Stimulated activated CD4-positive, alpha-beta T cell treated with anti-CD3 and anti-CD28 coated beads, Interleukin-1b, Interleukin-23, amount 100 ng/mL, for 48 hours (primary cell): Measurements from ENCODE around the gene VIPR2.
"Not testable (repeated sequence)": the region's sequence is repeated elsewhere in the genome, so short reads cannot be mapped to it uniquely, and the experiment has no call there.

Source experiments
- DNase-seq: peaks from one replicate; pipeline ENCODE4 v3.0.0-alpha.2; 2020

Gene VIPR2

DNA sequence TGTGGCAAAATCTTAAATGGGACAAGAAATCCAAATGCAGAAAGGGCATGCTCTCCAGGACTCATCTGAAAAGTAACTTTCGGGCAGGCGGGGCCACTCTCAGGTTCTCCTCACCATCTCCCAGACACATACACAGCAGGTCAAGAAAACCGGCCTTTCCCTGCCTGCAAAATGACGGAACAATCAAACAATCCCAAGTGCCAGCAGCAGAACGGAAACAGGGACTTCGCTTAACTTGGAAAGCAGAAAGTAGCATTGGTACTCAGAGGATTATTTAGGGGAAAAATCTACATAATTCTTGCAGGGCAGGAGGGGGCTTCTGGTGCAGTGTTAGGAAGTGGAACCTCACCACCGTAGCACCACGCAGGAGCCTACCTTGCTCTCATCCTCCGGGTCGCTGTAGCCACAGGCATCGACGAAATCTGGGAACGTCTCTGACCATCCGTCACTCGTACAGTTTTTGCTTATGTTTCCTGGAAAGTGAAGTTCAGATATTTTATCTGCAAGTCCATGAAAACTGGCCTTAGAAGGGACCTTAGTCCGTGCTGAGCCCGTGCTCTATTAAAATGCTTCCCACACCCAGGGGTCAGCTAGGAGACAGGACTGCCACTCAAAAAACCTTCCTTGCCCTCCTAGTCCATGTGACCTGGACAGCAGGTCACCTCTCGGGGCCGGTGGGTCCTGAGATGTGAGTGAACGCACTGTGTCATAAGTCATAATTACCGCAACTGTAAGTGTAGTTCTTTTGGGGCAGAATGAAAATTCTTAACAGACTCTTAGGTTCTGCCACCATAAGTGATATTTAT, 41.1 kb downstream of the VIPR2 start:
- no peak for DNase-seq

DNA sequence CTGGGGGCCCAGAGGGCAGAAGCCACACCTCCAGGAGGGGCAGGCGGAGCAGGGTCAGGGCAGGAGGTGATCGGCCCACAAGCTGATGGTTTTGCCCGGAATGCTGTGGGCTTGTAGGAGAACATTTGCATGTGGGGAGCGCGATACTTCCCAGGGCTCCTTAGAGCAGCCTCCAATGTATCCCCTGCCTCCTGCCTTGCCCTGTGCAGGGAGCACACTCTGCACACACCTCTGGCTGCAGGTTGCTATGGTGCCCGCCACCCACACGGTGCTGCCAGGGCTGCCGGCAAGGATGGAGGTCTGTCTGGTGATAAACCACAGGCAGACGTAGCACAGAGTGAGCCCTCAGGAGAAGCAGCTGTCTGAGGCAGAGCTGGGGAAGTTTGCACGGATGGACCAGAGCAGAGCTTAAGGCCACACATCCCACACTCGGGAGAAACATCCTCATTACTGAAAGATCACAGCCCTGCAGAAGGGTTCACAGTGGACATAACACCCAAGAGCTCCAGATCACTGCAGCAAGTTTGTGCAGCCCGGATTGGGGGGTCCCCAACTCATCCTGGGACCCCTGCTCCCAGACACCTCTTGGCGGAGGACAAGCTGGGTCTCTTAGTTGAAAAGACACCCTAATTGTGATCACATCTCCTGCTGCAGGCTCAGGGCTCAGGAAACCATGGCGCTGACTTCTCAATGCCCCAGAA, 41.8 kb downstream of the VIPR2 start:
- DNase-seq = no peak

DNA sequence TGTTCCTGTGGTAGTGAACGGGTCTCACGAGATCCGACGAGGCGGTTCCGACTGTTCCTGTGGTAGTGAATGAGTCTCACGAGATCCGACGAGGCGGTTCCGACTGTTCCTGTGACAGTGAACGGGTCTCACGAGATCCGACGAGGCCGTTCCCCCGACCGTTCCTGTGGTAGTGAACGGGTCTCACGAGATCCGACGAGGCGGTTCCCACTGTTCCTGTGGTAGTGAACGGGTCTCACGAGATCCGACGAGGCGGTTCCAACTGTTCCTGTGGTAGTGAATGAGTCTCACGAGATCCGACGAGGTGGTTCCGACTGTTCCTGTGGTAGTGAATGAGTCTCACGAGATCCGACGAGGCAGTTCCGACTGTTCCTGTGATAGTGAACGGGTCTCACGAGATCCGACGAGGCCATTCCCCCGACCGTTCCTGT, 43.0 kb downstream of the VIPR2 start:
- not testable (repeated sequence) for DNase-seq

DNA sequence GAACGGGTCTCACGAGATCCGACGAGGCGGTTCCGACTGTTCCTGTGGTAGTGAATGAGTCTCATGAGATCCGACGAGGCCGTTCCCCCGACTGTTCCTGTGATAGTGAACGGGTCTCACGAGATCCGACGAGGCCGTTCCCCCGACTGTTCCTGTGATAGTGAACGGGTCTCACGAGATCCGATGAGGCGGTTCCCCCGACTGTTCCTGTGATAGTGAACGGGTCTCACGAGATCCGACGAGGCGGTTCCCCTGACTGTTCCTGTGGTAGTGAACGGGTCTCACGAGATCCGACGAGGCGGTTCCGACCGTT, 43.6 kb downstream of the VIPR2 start:
- not testable (repeated sequence) for DNase-seq

DNA sequence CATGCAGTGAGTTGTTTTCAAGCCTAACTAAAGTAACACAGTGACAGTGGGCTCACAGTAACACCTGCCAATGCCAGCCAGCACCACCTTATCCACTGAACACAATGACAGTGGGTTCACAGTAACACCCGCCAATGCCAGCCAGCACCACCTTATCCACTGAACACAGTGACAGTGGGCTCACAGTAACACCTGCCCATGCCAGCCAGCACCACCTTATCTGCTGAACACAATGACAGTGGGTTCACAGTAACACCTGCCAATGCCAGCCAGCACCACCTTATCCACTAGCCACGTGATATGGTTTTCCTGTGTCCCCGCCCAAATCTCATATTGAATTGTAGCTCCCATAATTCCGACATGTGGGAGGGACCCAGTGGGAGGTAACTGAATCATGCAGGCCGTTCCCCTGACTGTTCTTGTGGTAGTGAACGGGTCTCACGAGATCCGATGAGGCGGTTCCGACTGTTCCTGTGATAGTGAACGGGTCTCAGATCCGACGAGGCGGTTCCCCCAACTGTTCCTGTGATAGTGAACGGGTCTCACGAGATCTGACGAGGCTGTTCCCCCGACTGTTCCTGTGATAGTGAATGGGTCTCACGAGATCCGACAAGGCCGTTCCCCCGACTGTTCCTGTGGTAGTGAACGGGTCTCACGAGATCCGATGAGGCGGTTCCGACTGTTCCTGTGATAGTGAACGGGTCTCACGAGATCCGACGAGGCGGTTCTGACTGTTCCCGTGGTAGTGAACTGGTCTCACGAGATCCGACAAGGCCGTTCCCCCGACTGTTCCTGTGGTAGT, 44.2 kb downstream of the VIPR2 start:
- DNase-seq = not testable (repeated sequence)

DNA sequence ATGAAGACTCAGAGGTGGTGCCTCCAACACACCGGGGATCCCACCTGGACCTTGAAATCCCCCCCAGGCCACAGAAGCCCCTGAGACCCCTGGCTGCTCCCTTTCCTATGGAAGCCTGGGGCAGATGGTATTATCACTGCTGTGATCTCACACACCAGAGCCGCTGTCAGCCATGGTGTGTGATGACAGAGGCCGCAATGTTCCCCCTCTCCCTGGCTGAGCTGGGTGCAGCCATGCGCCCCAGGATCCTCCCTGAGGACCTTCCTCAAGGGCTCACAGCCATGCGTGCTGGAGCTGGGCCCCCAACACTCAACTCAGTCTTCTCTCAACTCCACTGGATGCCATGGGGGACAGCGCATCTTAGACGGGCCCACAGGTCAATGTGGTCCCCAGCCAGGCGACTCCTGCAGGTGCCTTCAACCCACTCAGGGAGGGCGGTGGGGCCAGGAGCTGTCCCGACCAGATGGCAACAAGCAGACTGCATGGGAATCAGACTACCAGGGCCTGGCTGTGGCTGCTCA, 44.9 kb downstream of the VIPR2 start:
- DNase-seq = no peak

DNA sequence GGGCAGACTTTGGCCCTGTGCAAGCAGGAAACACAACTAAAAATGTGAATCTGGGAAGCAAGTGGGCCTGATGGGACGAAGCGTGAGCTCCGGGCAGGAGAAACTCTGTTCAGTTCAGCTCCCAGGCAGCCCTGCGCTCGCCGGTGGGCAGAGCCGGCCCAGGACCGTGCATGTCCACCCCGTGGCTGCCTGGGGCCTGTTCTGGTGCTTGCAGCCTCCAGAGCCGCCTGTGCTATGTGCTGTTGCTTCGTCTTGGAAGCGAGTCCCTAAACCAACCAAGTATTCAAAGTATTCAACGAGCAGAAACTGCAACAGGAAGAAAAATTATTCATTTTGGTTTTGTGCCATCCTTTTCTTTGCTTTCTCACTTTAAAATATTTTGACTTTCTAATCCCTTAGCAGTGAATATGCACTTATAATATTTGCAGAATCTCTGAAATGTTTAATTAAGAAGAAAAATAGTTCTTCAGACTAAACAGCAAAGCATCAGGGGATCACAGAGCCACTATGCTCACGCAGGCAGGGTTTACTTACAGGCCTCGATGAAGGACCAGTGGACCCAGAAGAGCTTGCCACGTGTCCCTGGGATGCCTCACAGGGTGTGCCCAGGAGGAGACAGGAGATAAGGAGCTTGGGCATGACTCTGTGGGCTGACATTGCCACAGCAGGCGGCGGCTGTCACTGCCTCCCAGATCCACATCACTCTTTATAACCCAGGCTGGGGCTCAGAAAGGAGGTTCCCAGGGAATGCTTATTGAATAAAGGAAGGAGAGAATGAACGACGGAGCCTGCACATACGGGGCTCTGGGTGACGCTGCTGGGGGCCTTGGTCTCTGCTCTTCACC, 45.6 kb downstream of the VIPR2 start:
- DNase-seq = no peak

DNA sequence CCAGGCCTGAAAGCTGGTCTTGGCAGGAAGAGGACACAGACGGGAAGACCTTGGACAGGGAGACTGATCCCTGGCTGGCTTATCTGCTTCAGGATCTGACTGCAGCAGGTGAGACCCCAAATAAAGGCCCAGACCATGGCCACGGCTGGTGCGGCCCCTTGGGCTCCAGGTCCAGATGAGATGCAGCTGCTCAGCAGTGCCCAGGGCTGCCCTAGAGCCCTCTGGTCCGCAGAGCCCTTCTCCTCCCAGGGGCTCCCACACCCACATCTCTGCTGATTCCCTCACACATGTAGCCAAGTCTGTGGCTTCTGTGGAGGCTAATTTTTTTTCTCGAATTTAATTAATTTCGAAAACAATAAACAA, 46.3 kb downstream of the VIPR2 start:
- DNase-seq = no peak

DNA sequence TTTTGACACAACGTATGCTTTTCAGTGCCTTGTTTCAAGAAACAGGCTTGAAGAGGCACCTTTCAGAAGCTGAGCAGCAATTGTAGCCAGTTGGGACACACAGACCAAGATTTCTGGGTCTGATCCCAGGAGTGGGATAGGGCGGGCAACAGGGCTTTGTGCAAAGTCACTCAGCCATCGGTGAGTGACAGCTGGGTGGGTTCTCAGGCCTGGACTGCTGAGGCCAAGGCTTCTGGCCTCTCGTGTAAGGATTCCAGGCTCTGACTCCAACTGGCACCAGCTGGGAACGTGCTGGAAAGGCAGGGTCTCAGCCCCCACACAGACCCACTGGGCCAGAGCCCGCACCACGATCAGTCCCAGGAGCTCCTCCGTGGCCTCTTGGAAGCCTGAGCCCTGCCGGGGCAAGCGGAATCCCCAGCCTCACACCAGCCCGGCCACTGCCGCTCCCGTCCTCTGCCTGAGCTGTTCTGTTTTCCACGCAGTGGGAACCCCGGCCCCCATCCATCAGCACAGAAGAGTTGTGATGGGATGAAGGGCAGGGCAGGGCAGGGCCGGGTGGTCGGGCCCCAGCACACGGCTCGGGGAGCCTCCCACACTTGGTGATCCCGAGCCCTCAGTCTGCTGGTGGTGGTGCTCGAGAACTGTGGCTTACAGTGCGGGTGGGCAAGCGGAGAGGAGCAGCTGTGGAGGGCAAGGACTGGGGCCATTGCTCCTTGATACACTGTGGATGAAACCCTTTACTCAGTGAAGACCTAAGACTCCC, 46.8 kb downstream of the VIPR2 start:
- no peak for DNase-seq

DNA sequence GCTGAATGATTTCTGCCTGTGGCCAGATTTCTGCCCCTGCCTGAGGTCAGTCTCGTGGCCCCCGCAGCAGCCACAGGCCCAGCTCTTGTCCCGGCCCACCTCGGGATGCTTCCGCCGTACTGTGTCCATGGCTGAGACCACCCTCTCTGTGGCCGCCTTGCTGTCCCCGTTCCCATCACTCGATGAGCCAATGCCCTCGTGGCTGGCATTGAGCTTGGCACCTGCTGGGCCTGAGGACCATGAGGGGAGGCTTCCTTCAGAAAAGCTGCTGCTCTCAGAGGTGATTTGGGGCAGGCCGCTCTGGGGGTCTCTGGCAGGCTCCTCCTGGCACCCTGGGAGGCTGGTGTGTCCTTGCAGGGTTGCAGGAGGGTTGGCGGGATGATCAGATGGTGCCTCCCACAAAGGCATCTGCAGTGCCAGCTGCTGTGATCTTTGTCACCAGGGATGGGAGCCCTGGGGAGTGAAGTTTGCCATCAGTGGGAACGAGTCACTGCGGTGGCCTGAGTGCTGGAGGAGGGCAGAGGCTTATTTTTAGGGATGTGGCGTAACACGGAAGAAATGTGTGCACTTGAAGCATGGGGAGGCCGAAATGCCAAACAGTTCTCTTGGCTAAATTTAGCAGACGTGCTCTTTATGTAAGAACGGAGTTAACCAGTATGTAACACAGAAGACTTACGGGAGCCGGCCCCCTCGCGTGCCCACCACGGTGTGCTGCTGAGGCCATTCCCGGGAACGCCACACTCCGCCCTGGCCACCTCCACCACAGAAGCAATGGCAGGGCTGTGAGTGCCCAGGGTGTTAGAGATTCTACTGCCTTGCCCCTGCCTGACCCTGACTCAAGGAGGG, 47.7 kb downstream of the VIPR2 start:
- no peak for DNase-seq

DNA sequence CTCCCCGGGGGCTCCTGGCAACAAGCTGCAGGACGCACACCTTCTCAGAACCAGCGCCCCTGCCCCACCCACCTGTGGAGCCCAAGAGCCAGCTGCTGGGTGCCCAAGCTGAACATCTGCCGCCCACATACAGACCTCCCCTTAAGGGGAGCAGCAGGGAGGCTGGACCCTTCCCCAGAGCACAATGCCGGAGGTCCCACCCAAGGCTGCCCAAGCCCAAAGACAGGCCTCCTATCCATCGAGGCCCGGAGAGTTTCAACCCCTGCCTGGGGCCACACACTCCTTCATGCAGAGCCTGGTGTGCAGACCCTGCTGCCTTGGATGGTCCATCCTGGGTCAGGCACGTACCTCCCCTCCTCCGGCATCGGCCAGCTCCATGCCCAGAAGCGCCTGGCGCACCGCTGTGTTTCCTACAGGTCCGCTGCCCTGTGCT, 48.7 kb downstream of the VIPR2 start:
- DNase-seq = no peak

DNA sequence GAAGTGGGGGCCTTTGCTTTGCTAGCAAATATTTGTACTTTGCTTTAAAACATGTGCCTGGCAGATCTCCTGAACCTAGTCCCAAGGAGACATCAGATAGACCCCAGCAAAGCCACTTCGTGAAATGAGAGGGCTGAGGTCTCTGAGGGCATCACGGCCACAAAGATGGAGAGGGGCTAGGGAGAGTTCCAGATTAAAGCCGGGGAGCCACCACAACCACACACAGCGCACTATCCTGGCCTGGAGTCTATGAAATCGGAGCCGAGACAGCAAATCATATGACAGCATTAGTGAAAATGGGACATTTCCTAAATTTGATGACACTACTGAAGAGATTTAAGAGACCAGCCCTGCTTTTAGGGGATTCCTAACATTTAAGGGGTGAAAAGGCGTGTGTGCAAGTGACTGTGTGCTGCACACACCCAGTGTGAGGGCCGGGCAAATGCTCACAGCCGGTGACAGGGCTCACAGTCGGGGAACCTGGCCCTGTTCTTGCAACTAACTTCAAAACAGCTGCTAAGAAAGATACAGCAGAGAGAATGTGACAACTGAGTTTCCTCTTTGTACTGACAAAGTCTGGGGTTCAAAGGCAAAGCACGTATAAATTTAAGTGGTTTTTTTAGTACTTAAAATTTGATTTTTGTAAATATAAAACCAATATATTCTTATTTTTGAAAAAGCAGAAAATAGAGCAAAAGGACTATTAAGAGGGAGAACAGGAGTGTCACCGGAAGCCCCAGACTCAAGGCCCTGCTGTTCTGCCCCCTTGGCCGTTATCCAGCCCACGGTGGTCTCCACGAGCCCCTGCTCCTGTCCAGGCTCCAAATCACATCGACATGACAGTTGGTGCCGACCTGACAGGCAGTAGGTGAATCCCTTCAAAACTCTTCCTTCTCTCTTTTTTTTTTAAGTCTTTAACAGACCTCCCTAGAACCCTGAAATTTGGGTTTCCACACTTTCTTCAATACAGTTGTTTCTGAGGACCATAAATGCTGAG, 49.5 kb downstream of the VIPR2 start:
- no peak for DNase-seq

DNA sequence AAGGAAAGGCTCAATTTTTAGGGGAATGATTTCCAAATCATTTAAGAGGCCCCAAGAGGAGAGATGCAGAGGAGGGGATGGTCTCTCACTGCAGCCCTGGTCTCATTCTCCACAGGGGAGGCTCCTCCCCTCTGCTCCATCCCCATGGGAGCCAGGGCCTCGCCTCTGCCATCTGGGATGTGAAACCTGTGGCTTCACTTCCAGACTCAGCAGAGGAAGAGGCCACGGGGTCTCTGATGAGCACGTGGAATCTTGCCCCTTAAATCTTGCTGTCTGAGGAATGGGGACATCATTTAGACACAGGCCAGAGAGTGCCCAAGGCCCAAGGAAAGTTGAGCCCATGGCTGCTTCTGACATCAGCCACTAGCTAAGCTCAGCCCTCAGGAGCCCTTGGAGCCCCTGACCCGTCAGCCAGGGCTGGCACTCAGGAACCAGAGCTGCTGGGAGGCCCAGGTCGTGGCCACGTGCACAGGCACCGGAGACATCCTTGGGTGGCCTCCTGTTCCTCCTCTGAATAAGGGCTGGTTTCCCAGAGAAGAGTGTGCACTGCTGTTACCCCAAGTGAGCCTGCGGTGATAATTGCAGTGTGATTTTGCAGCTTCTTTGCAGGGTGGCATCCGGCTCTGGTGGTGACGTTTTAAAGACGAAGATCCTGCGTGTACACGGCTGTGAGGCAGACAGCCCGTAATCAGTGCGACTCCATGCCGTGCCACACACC, 50.5 kb downstream of the VIPR2 start:
- DNase-seq = no peak

DNA sequence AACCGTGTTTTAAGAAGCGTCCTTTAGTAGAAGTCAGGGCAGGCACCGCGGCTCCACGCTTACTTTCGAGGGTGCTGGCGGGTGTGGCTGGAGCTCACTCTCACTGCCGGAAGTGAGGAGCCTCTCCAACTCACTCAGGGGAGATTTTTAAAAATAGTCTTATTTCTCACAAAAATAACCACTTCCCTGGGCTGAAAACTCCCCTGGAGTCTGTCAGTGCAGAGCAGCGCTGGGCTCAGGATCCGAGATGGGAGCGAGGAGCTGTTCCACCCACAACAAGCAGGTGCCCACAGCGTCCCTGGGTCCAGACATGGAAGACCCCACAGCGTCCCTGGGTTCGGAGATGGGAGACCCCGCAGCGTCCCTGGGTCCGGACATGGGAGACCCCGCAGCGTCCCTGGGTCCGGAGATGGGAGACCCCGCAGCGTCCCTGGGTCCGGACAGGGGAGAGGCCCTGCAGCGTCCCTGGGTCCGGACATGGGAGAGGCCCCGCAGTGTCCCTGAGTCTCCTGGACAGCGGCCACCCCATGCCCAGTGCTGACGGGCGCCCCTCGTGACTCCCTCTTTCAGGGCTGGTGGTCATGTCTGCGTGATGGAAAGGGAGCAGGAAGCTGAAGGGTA, 51.2 kb downstream of the VIPR2 start:
- no peak for DNase-seq

DNA sequence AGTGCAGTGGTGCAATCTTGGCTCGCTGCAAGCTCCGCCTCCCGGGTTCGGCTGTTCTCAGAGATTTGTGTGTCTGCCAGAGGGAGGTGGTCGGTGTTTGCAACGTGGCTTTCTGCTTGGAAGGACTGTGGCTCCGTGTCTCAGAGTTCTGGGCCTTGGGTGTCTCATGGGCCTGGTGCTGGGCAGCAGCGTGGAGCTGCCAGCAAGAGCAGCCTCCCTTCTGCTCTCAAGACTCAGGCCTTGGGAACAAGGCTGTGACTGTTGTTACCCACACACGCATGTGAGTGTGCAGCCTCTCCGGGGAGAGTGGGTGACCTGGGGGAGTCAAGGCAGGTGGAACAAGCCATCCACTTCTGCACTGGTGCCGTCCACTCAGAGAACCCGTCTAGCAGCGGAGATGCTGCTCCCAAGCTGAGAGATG, 52.0 kb downstream of the VIPR2 start:
- DNase-seq = no peak

DNA sequence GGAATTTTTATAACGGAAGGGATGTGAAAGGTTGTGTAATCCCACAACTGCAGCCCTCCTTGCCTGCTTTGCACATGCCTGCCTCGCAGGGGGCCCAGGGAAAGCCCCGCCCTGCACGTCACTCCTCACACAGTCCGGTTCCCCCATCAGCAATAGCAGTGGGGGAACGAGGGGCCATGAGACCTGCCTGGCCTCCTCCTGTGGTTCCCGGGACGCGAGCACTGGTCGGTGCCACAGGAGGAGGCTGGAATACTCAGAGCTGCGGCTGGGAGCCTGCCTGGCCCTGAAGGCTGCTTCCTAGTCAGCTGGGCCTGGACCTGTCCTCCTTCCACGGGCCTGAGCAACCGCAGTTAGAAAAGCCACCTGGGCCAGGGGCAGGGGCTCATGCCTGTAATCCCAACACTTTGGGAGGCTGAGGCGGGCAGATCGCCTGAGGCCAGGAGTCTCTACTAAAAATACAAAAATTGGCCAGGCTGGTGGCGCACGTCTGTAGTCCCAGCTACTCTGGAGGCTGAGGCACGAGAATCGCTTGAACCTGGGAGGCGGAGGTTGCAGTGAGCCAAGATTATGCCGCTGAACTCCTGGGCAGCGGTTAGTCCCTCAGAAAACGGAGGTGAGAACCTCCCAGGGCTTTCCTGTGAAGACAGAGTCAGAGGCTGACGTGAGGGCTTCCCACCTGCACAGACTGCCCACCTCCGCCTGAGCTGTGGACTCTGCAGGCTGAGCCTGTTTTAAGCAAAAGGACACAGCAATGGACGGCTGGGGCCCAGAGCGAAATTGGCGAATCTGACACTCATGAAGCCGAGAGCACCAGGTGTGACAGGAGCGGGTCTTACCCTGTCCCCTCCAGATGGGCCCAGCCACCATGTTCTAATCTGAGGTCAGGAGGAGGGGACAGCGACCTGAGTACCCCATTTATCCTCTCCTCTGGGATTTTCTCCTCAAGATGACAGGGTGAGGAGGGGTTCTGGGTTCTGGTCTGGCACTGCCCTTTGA, 52.9 kb downstream of the VIPR2 start:
- no peak for DNase-seq

DNA sequence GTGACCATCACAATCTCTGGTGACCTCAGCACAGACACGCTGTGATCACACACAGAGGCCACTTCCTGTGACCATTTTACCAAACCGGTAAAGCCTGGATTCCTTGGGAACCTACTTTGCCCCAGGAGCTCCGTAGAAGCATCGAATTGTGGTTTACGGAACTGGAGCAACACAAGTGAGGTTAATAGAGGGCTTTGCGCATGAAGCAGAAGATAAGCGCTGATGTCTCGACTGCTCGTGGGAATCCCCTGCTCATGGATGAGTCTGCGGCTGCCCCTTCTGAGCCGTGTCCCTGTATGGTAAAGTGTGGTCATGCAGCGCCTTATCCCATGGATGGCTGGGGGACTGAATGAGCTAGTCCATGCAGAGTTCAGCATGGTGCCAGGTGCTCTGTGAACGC, 53.6 kb downstream of the VIPR2 start:
- no peak for DNase-seq
